ENCODE results near the gene PDYN.

The PDYN gene

GRCh38 chr20:1994627-1995026 lies 769 bp upstream of the PDYN start:
- no peak for DNase-seq (ENCODE audit: low read depth)

DNA sequence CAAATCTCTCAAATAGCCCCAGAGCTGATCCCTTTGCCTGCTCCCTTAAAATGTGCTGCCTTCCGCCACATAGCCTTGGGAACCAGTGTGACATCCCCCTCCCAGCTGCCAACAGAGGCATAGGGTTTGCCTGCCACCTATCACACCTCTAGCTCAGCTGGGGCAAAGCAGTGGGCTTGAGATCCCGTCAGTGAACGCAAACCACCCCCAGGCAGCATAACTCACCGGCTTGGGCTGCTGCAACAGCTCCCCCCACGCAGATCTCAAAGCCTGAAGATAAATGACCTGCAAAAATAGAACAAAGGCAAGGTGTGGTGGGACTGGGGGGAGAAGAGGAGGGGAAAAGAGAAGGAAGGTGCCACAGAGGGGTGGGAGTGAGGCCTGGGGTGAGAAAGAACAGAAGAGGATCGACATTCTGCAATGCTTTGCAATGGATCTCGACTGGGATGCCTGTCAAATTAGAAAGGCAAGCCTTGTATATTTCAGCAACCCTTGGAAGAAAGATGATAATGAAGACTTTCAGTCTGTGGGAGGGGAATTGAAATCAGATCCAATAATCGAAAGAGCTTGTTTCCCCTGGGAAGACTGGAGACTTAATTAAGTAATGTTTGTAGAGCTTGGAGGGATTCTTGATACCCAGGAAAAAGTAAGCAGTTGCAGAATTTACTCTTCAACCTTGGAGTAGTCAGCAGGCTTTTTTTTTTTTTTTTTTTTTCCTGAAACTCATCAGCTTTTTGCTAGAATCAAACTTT lies 1.3 kb downstream of the PDYN start:
- no peak for DNase-seq (ENCODE audit: low read depth)

DNA sequence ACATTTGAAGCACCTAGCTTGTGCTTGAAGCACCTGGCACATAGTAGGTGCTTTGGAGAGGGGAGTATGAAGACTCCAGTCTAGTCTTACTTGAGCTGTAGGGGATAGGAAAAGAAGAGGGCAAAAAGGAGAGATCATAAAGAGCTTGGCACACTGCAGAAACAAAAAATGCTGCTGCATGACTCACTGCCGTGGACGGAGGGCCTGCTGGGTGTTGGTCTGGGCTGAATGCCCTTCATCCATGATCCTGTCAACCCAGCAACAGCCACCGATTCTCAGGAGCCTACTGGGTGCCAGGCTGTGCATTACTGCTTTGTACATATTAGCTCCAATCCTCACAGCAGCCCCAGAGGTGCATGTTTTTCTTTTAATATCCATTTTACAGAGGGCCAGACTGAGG lies 6.0 kb downstream of the PDYN start:
- DNase-seq (ENCODE audit: low read depth), result no peak

DNA sequence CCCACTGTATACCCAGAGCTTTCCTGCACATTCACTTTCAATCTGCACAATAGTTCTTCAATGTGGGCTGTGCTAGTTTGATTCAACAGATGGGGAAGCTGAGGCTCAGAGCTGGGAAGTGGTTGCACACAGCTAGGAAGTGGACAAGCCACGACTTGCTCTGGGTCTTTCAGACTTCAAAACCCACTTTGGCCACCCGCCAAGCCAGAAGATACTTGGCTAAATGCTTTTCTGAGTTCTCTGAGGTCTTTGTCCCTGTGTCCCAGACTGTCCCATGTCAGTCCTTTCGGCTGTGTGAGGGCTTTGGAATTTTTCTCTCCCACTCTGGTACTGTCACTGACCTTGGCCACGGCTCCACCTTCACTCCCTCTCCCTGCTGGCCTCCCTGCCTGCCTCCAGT lies 10.6 kb downstream of the PDYN start:
- no peak for DNase-seq (ENCODE audit: low read depth)

GRCh38 chr20:1982686-1983085 lies 11.2 kb downstream of the PDYN start:
- no peak for DNase-seq (ENCODE audit: low read depth)

DNA sequence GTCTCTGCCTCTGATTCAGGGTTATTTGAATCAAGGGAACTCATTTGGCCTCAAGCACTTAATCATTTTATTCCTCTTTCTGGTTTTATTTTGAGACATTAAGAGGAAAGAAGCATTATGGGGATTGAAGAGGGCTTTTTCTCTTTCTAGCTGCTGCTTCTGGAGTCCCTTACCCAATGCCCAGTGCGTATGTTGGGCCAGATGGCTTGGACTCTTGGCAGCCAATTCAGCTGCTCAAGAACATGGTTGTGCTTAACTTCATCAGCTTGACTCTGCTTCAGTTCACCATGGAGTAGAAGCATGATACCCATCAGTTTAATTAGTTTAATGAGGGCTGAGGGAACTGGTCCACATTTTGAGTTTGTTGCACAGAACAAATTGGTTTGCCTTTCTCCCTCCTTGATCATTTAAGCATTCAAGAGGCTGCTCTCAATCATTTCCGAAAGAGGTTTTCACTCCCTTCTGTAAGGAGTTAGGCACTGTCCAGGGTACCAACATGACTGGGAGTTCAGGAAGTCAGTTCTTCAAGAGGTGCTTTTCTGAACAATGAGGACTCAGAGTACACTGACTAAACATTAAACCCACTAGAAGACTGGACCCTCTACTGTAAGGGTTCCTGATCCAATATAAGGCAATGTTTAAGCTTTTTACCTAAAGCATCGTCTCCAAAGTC lies 14.6 kb downstream of the PDYN start:
- no peak for DNase-seq (ENCODE audit: low read depth)

- DNase-seq (ENCODE audit: low read depth), result no peak
Measured at GRCh38 chr20:1975291-1975690, 18.6 kb downstream of the PDYN start.

DNA sequence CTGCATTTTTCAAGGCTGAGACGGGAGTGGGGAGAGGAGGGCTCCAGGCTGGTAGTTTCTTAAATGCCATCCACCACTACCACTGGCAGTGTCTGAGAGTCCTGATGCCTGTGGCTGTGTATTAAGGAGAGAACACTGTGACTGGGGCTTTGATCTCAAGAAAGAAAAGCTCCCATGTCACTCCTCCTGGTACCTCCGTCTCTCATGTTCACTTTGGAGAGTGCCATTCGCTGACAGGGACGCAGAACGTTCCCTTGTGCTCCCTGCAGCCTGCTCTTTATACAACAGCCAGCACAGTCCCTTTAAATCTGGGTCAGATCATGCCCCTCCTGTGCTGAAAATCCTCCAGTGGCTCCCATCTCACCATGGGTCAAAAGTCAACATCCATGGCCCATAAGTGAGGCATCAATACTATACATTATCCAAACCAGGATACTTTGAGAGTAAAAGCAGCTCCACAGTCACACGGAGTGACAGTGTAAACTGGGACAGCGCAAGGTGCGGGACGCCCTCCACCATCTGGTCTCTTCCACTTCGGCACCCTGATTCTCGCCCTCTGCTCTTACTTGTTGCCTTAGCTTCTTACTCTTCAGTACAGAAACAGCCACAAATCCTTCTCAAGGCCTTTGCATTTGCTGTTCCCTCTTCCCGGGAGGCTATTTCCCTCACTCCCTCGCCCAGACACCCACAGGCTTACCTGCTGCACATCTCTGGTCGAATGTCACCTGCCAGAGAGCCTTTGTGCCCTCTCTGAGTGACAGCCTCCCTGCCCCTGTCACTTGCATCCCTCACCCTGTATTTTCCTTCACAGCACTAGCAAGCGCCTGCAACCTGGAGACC lies 20.0 kb downstream of the PDYN start:
- no peak for DNase-seq (ENCODE audit: low read depth)

DNA sequence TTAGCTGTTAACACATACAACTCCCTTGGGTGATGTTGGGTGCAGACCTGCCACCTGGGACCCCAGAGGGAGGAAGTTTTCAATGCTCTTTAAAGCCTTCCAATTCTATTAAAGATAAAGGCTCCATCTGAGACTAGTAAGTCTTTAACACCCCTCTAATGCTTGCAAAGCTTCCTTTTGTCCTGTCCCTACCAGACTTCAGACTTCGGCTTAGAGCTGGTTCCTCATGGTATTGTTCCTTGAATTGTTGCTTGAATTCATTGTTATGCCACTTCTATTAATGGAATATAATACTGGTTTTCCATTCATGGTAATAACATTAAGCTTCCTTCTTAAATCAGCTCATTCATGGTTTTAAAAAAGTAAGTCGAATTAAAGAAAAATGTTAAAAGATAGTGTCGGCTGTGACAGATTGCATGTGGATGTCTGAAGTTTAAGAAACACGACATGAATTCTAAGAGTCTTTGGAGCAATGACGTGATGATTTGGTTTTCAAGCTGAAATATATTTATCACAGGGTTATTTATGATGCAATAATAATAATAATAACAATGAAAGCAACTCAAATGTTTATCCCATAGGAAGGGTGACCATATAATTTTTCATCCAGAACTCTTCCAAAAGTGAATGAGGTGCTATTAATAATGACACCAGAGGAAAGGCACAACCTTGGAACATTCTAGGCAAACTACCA lies 21.8 kb downstream of the PDYN start:
- DNase-seq (ENCODE audit: low read depth), result no peak

DNA sequence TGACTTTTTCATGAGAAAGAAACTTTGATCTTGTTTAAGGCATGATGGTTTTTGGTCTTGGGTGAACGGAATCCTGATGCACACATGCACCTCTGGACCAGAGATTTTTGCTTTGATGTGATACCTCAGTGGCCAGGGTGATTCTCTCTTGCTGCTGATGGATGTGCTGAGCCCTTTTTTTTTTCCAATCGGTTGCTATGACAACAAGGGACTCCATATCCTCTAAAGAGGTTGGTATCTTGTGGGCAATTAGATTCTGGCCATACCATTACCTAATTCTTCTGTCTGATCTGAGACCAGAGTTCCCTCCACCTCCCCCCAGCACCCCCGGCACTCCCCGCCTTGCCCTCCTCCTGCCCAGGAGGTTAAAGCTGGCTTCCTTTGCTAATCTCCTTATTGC lies 24.9 kb downstream of the PDYN start:
- no peak for DNase-seq (ENCODE audit: low read depth)

- peak; percentile 80 for DNase-seq (ENCODE audit: low read depth)
Measured at GRCh38 chr20:1965520-1966351, 28.1 kb downstream of the PDYN start.

GRCh38 chr20:1964659-1965405 lies 29.0 kb downstream of the PDYN start:
- DNase-seq (ENCODE audit: low read depth), result no peak

DNA sequence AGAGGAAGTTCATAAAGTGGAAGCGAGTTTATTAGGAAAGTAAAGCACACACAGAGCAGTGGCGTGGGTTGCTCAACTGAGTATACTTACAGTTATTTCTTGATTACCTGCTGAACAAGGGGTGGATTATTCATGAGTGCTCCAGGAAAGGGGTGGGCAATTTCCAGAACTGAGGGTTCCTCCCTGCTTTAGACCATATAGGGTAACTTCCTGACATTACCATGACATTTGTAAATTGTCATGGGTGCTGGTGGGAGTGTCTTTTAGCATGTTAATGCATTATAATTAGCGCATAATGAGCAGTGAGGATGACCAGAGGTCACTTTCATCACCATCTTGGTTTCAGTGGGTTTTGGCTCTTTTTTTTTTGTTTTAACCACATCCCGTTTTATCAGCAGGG lies 29.8 kb downstream of the PDYN start:
- DNase-seq (ENCODE audit: low read depth), result no peak

DNA sequence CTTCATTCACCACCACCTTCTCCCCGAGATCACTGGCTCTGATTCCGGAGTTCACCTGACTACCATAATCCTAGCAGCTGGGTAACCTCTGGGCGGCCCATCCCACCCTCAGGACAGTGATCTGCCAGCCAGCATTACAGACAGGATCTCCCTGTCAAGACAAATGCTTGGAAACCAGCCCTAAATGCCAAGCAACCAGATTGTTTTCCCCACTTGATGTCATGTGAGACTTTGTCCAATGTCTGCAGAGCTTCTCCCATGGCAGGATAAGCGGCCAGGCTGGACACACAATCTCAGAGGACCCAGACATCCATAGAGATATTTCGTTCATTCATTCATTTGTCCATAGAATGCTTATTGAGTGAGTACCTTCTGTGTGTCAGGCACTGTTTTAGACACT lies 32.5 kb downstream of the PDYN start:
- DNase-seq (ENCODE audit: low read depth), result no peak

- DNase-seq (ENCODE audit: low read depth), result no peak
Measured at GRCh38 chr20:1959156-1959555, 34.7 kb downstream of the PDYN start.

DNA sequence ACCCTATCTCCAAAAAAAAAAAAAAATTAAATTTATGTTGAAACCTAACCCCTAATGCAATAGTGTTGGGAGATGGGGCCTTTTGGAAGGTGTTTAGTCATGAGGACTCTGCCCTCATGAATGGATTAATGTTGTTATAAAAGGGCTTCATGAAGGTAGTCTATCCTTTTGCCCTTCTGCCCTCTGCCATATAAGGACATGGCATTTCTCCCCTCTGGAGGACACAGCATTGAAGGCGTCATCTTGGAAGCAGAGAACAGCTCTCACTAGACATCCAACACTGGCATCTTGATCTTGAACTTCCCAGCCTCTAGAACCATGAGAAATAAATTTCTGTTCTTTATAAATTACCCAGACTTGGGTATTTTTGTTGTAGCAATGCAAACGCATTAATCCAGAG lies 35.4 kb downstream of the PDYN start:
- DNase-seq (ENCODE audit: low read depth), result no peak

DNA sequence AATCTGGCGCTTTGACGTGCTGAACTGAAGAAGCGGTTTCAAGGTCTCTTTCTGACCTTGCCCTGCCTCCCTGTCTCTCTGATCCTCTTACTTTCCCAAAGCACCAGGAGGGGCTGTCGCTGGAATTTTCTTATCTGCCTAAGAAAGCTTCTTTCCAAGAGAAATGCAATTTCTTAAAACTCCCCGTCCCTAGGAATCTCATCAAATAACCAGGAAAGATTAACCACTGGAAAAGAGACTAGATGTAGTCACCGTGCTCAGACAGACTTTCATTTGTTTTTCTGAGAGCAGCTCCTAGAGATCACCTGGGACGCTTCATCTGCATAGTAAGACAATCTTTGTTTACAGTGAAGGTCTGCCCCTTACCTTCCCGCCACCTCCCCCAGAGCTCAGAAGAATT lies 38.6 kb downstream of the PDYN start:
- no peak for DNase-seq (ENCODE audit: low read depth)

- DNase-seq (ENCODE audit: low read depth), result no peak
Measured at GRCh38 chr20:1953621-1954020, 40.2 kb downstream of the PDYN start.

GRCh38 chr20:1952737-1953530 lies 40.9 kb downstream of the PDYN start:
- DNase-seq (ENCODE audit: low read depth), result no peak

Data from stimulated activated CD4-positive, alpha-beta T cell treated with anti-CD3 and anti-CD28 coated beads, Interleukin-2, amount 100 ng/mL, for 4 hours (primary cell).